ENCODE results near the gene AKR1B15.

AKR1B15 gene

DNA sequence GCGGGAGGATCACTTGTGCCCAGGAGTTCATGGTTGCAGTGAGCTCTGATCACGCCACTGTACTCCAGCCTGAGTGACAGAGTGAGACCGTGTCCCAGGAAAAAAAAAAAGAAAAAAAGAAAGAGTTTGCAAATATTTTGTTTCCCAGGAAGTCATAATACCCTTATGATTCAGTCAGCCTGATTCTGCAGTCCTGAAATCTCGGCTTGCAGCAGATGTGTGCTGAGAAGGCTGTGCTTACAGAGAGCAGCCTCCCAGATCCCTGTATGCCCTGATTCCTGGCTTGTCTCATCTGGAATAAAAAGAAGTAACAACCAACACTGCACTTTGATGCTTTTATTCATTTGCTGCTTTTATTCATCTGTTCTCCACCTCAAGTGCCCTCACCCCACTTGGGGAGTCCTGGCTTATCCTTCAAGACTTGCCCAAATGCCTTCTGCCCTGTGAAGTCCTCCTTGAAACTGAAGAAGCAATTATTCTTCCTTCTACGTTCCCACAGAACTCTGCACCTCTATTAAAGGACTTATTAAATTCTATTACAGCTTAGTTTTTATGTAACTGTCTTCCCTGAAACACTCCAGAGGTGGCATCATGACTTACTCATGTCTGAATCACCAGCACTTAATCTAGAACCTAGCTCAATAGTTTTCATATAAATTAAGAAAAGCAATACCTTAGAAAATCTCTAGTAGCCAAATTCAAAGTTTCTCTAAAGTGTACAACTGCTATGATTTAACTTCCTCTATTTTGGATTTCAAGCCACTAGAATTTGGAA, 70.0 kb downstream of the AKR1B15 start:
- no peak for DNase-seq (ENCODE audit: low read depth)

DNA sequence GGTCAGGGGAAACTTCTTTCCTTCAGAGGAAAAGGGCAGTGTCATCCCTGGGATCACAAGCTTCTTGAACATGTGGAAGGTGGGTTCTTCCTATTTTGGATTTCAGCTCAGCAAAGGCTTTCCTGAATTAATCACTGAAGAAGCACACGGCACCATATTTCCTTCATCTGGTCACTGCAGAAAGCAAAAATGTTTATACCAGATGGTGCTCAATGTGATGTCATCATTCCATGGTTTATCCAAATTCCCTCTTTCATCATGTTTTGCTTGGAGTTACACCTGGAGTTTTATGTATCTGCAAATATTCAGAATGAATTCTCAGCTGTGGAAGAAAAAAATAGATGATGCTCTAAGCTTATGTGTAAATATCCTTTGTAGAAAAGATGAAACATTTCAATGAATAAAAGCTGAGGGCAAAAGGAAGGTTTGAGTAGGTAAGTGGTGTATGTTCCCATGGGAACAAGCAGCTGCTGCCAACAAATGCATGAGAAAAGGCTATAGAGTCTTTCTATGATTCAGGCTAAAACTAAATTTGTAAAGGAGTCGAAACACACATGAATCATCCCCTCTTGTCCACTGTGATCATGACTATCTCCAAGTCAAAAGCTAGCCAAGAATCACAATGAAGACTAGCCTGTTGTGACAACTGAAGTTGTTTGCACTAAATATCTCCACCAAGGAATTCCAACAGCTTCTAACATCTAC, 70.9 kb downstream of the AKR1B15 start:
- no peak for DNase-seq (ENCODE audit: low read depth)

DNA sequence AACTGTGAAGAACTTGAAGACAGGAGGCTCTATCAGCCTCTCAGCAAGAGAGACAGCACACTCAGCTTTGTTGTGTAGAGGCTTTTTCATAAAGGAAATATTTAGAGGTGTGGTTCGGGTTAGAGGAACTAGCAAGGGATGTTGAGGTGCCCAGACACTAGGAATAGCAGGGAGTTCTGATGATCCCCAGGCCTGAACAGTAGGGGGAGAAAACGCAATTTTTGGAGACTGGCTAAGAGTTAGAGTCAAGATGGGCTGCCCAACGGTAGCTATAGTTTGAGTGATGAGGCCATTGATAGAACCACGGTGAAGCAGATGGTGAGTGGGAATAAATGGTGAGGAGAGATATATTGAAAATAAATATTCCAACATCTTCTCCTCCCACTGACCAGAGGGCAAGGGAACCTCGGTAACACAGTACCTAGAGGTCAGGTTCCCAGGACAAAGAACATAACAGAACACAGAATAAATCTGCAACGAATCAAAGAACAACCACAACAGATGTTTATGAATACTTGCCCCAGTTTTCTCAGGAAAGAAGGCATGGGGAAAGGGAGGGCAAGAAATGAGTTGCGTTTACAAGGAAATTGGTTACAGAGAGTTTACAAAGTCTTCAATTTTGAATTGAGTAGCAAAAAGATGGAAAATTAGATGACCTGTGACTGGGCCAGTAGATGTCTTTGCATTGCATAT, 73.5 kb downstream of the AKR1B15 start:
- no peak for DNase-seq (ENCODE audit: low read depth)

DNA sequence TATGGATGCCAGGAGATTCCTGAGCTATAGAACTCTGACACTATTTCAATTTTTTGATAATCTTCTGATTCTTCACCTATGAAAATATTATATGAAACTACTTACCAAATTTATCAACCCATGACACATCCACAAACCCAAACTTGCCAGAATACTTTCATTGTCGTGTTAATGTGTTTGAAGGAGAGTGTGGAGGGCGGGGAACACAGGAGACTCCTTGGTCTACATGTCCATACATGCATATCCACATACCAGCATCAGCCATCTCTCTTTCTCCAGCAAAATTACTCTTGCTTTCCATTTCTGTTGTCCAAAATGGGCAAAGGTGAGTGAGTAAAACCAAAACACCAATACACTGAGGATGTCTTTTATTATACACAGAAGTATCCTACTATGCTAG, 74.3 kb downstream of the AKR1B15 start:
- DNase-seq (ENCODE audit: low read depth), result no peak

DNA sequence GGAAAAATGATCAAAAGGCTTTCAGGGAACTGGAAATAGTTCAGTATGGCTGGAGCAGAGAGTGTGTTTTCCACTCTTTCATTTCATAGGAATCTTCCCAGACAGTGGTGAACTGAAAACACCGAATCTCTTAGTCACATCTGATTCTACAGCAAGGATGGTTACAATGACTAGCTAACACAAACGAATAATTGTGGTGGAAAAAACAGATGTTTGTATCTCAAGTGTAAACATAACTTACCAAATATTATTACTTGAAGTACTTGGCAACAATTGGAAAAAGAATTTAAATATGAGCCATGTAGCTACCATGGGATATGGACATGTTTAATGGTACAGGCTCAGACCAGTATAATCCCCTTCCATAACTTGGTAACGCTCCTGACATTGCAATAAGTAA, 76.6 kb downstream of the AKR1B15 start:
- DNase-seq (ENCODE audit: low read depth), result no peak

DNA sequence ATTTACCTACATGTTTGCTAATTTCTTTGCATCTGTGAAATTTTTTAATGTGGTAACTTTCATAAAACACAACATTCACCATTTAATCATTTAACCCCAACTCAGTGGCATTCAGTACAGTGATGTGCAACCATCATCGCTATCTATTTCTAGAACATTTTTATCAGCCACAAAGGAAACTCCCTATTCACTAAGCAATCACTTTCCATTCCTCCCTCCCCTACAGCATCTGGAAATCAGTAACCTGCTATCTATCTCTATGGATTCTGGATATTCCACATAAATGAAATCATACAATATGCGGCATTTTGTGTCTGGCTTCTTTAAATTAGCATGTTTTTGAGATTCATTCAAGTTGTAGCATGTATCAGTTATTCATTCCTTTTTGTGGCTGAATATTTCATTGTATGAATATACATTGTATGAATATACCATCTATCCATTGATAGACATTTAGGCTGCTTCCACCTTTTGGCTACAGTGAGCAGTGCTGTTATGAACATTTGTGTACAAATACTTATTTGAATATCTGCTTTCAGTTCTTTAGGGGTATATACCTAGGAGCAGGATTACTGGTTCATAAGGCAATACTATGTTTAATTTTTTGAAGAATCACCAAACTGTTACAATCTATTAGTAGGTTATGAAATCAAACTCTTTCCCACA, 78.3 kb downstream of the AKR1B15 start:
- DNase-seq (ENCODE audit: low read depth), result no peak

DNA sequence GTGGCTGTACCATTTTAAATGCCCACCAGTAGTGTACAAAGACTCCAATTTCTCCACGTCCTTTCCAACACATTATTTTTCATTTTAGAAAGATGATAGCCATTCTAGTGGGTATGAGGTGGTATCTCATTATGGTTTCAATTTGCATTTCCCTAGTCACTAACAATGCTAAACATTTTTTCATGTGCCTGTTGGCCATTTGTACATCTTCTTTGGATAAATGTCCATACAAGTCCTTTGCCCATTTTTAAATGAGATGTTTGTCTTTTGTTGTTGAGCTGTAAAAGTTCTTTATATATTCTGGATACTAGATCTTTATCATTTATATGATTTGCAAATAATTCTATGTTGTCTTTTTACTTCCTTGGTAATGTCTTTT, 78.9 kb downstream of the AKR1B15 start:
- DNase-seq (ENCODE audit: low read depth), result no peak

DNA sequence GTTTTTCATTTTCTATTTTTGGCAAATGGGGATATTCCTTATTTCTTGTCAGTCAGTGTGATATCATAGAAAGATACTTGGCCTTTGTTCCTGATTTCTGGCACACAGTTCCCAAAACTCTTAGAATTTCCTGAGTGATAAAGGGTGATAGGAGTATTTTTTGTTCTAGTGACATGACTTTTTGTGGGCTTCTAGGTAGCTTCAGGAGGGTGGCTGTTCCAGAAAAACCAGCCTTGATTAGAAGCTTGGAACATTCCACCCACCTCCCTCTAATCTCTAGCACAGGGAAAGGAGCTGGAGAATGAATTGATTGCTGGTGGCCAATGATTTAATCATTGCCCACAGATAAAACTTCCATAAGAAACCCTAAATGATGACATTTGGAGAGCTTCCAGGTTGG, 80.5 kb downstream of the AKR1B15 start:
- DNase-seq (ENCODE audit: low read depth), result no peak
